22Rv1 (cell line): ENCODE data around the gene AADACL4.

Experiments
- CTCF ChIP-seq: fragments of 450-650 bp; IDR thresholded peaks from 2 replicates; pipeline ENCODE4 v1.5.1; 2017; ENCODE audit warnings: mild to moderate bottlenecking
- ZFX ChIP-seq: fragments of 450-650 bp; IDR thresholded peaks from 2 replicates; pipeline ENCODE4 v1.6.1; 2017; ENCODE audit warnings: antibody characterized with exemption, borderline replicate concordance

GRCh38 chr1:12621346-12622335 lies 22.2 kb upstream of the AADACL4 start:
- TF ChIP-seq CTCF (no peak), ZFX (no peak)
